ENCODE measurements around the gene COX8C. TPM values are rescaled to one million over a fixed set of nuclear protein-coding genes. Genes with fewer than 3 reads are reported as not detected.

Gene COX8C
- total and polyA plus RNA-seq, 8 donors = not detected

- H3K9me3 ChIP-seq = no peaks in the 10 kb centered on the region
- TF ChIP-seq CTCF (IDR thresholded peaks at IDR 0.05) (no peak), POLR2A (IDR thresholded peaks at IDR 0.05) (no peak), POLR2AphosphoS5 (IDR thresholded peaks at IDR 0.05) (no peak), EP300 (IDR thresholded peaks at IDR 0.05) (no peak)
- peaks cover 14 to 69% (median 45%) of the 10 kb centered on the region in 4 donors for H3K4me1 ChIP-seq
- H3K36me3 ChIP-seq = no peaks in the 10 kb centered on the region
- DNase-seq = no peak
- H3K27me3 ChIP-seq = no peaks in the 10 kb centered on the region
- no peak overlapping the region for H3K27ac ChIP-seq
- H3K4me3 ChIP-seq = no peak overlapping the region
- intact Hi-C loops (cut with DNase I; ENCODE audit: low total_unique reads) = no loop called here
These were observed 31.4 kb upstream of the COX8C start for GRCh38 chr14:93315575-93315974.

- Histone ChIP-seq H3K27me3 (no peaks in the 10 kb centered on the region), H3K4me1 (peaks cover 14 to 64% (median 45%) of the 10 kb centered on the region in 4 donors), H3K36me3 (no peaks in the 10 kb centered on the region), H3K27ac (peak overlapping the region in 4 of 5 donors; percentile 4 to 64 (median 46)), H3K4me3 (no peak overlapping the region), H3K9me3 (no peaks in the 10 kb centered on the region)
- DNase-seq = no peak
- no peak for TF ChIP-seq POLR2AphosphoS5 (IDR thresholded peaks at IDR 0.05)
- TF ChIP-seq EP300 (IDR thresholded peaks at IDR 0.05) = no peak
- no peak for TF ChIP-seq POLR2A (IDR thresholded peaks at IDR 0.05)
- no peak for TF ChIP-seq CTCF (IDR thresholded peaks at IDR 0.05)
- WGBS, 5 donors = 58 to 64% (median 62%) methylated on average over 4 of the region's 4 CpGs
- intact Hi-C loops (cut with DNase I; ENCODE audit: low total_unique reads) = no loop called here
These were observed 30.3 kb upstream of the COX8C start for GRCh38 chr14:93316716-93317115.

- Histone ChIP-seq H3K4me3 (no peak overlapping the region), H3K9me3 (no peaks in the 10 kb centered on the region), H3K36me3 (no peaks in the 10 kb centered on the region), H3K27me3 (no peaks in the 10 kb centered on the region), H3K27ac (peak overlapping the region; percentile 4 to 64 (median 27)), H3K4me1 (peaks cover 14 to 60% (median 41%) of the 10 kb centered on the region in 4 donors)
- intact Hi-C loops (cut with DNase I; ENCODE audit: low total_unique reads) = no loop called here
- TF ChIP-seq POLR2AphosphoS5 (IDR thresholded peaks at IDR 0.05) = no peak
- TF ChIP-seq POLR2A (IDR thresholded peaks at IDR 0.05) = no peak
- peak in 1 of 2 donors; percentile 31 for DNase-seq
- 29 to 55% (median 32%) methylated on average over 7 of the region's 7 CpGs for WGBS, 5 donors
These were observed 29.6 kb upstream of the COX8C start for GRCh38 chr14:93317210-93317874.

- no peak overlapping the region for H3K4me3 ChIP-seq
- TF ChIP-seq CTCF (IDR thresholded peaks at IDR 0.05) (no peak), EP300 (IDR thresholded peaks at IDR 0.05) (no peak), POLR2AphosphoS5 (IDR thresholded peaks at IDR 0.05) (no peak), POLR2A (IDR thresholded peaks at IDR 0.05) (no peak)
- no peaks in the 10 kb centered on the region for H3K27me3 ChIP-seq
- peaks cover 10 to 58% (median 40%) of the 10 kb centered on the region in 4 donors for H3K4me1 ChIP-seq
- peak in 1 of 2 donors; percentile 52 for DNase-seq
- H3K9me3 ChIP-seq = no peaks in the 10 kb centered on the region
- WGBS, 5 donors = 39 to 66% (median 55%) methylated on average over 6 of the region's 6 CpGs
- H3K27ac ChIP-seq = peak overlapping the region in 4 of 5 donors; percentile 10 to 64 (median 46)
- H3K36me3 ChIP-seq = no peaks in the 10 kb centered on the region
- intact Hi-C loops (cut with DNase I; ENCODE audit: low total_unique reads) = no loop called here
These were observed 28.8 kb upstream of the COX8C start for GRCh38 chr14:93317875-93318807.

Measured in stomach (tissue), 9 donors.